Stimulated activated CD4-positive, alpha-beta T cell treated with anti-CD3 and anti-CD28 coated beads, TNF-alpha, amount 100 ng/mL, for 24 hours (primary cell): ENCODE measurements around the gene SNCG.
"Not testable (repeated sequence)": the region's sequence is repeated elsewhere in the genome, so short reads cannot be mapped to it uniquely, and the experiment has no call there.

ENCODE experiments used
- DNase-seq, 3 experiments: peaks; one replicate each; pipeline ENCODE4 v3.0.0-alpha.2; 2020; ENCODE audit warnings: low read depth in 3 of 3

The SNCG gene

GRCh38 chr10:86958116-86958900 is at the start of gene SNCG:
TSS of gene SNCG (plus strand) at chr10:86958599. CDS start at chr10:86958698, 99 bp downstream.
- DNase-seq, result no peak

- DNase-seq, result no peak
These were observed 43.7 kb upstream of the SNCG start for GRCh38 chr10:86914734-86915133.

GRCh38 chr10:86918022-86918471 is 40.4 kb upstream of the SNCG start:
- no peak for DNase-seq

- DNase-seq, result no peak
These were observed 35.8 kb upstream of the SNCG start for GRCh38 chr10:86922553-86922961.

- DNase-seq, result no peak
These were observed 28.7 kb upstream of the SNCG start for GRCh38 chr10:86929468-86930380.

GRCh38 chr10:86931872-86932271 is 26.5 kb upstream of the SNCG start:
- DNase-seq, result no peak

- no peak for DNase-seq
These were observed 25.7 kb upstream of the SNCG start for GRCh38 chr10:86932674-86933073.

GRCh38 chr10:86934162-86934711 is 24.2 kb upstream of the SNCG start:
- DNase-seq, result not testable (repeated sequence)

GRCh38 chr10:86936661-86937501 is 21.5 kb upstream of the SNCG start:
- no peak for DNase-seq

- no peak for DNase-seq
These were observed 20.8 kb upstream of the SNCG start for GRCh38 chr10:86937502-86938154.

- DNase-seq, result no peak
These were observed 20.1 kb upstream of the SNCG start for GRCh38 chr10:86938260-86938659.

GRCh38 chr10:86940076-86940475 is 18.3 kb upstream of the SNCG start:
- DNase-seq, result not testable (repeated sequence)

GRCh38 chr10:86940677-86941076 is 17.7 kb upstream of the SNCG start:
- no peak for DNase-seq

GRCh38 chr10:86941426-86941825 is 17.0 kb upstream of the SNCG start:
- no peak for DNase-seq

GRCh38 chr10:86941991-86942421 is 16.4 kb upstream of the SNCG start:
- DNase-seq, result no peak

- DNase-seq, result no peak
These were observed 15.7 kb upstream of the SNCG start for GRCh38 chr10:86942441-86943315.

GRCh38 chr10:86943316-86944030 is 14.9 kb upstream of the SNCG start:
- DNase-seq, result no peak

- no peak for DNase-seq
These were observed 14.4 kb upstream of the SNCG start for GRCh38 chr10:86944031-86944419.

- no peak for DNase-seq
These were observed 13.9 kb upstream of the SNCG start for GRCh38 chr10:86944471-86944870.
